HCT116 (cell line): Measurements from ENCODE around the gene ABHD12. TPM values are rescaled to one million over a fixed set of nuclear protein-coding genes. Genes with fewer than 3 reads are reported as not detected.

Experiments
- ATAC-seq: fragments of 200-7000 bp; cut with Tn5 transposase; 2 replicates; pipeline ENCODE4 v1.9.1; 2020; ENCODE audit warnings: mild to moderate bottlenecking, moderate library complexity
- BruUV-seq: library from RNA; stranded (reverse); fragments of 400-500 nt; replicated peaks from 2 replicates; lab custom pipeline; 2021; lab: Mats Ljungman, UMichigan
- CTCF ChIA-PET: fragments of 300-600 bp; sonication (Branson Sonifier 250); formaldehyde crosslinking; loops from one replicate; lab custom pipeline; 2021; ENCODE audit warnings: antibody characterized with exemption; lab: Charles Lee
- POLR2A ChIA-PET: fragments of 300-600, 350-600 bp; sonication (Branson Sonifier 250); formaldehyde crosslinking; loops from one replicate; lab custom pipeline; 2021; ENCODE audit warnings: antibody characterized with exemption; lab: Charles Lee
- RAD21 ChIA-PET, 2 experiments: fragments of 300-600 bp; sonication (Branson Sonifier 250); formaldehyde crosslinking; loops; one replicate each; lab custom pipeline; 2023; ENCODE audit warnings: low total read pairs in 2 of 2; ENCODE audit not compliant: uncharacterized antibody in 2 of 2, unreplicated experiment in 2 of 2, low non-redundant PET in 1 of 2; lab: Charles Lee
- DNase-seq: peaks from one replicate; pipeline ENCODE4 v3.0.0-alpha.2; 2010; ENCODE audit warnings: low read depth, low spot score
- H2AFZ ChIP-seq: fragments of 200-600 bp; shearing (Covaris generic), sonication (generic); 2 replicates; pipeline ENCODE4 v1.6.1; 2017; ENCODE audit warnings: low read depth, mixed run types, mixed read lengths, antibody characterized with exemption, low read length; ENCODE audit not compliant: poor library complexity, severe bottlenecking
- H3K27ac ChIP-seq: 2 replicates; pipeline ENCODE4 v1.5.1; 2012; ENCODE audit warnings: low read depth, low read length
- H3K27me3 ChIP-seq: fragments of 200-600 bp; sonication (generic); 2 replicates; pipeline ENCODE4 v1.6.1; 2016; ENCODE audit warnings: mixed run types, low read length, mixed read lengths; ENCODE audit not compliant: insufficient read depth
- H3K36me3 ChIP-seq, 2 experiments: fragments of 200-500 bp in 1 of 2; fragments of 200-600 bp in 1 of 2; sonication (Bioruptor generic) in 1 of 2; sonication (generic) in 1 of 2; 2 replicates each; pipeline versions ENCODE4 v1.5.1 to v1.6.1; 2014 to 2016; ENCODE audit warnings: low read length in 2 of 2, inconsistent platforms in 1 of 2, mixed read lengths in 1 of 2, mixed run types in 1 of 2; ENCODE audit not compliant: insufficient read depth in 2 of 2, control insufficient read depth in 1 of 2
- H3K4me1 ChIP-seq, 2 experiments: fragments of 200-600 bp in 1 of 2; sonication (generic) in 1 of 2; 2 replicates each; pipeline versions ENCODE4 v1.5.1 to v1.6.1; 2012 to 2017; ENCODE audit warnings: low read length in 2 of 2, inconsistent platforms in 1 of 2, mild to moderate bottlenecking in 1 of 2, mixed read lengths in 1 of 2, mixed run types in 1 of 2, moderate library complexity in 1 of 2; ENCODE audit not compliant: insufficient read depth in 2 of 2, control insufficient read depth in 1 of 2
- H3K4me2 ChIP-seq: fragments of 200-600 bp; sonication (generic); 2 replicates; pipeline ENCODE4 v1.6.1; 2017; ENCODE audit warnings: mixed run types, low read length, mixed read lengths
- H3K4me3 ChIP-seq, 2 experiments: fragments of 200-600 bp in 1 of 2; sonication (generic) in 1 of 2; replicated peaks in 1 of 2; 2 replicates each; pipeline ENCODE4 v1.5.1; 2011 to 2016; ENCODE audit warnings: low read length in 2 of 2, control low read depth in 1 of 2, low read depth in 1 of 2, mild to moderate bottlenecking in 1 of 2, mixed read lengths in 1 of 2, mixed run types in 1 of 2
- H3K79me2 ChIP-seq: fragments of 200-600 bp; sonication (generic); 2 replicates; pipeline ENCODE4 v1.6.1; 2017; ENCODE audit warnings: mild to moderate bottlenecking, mixed run types, low read length, moderate library complexity, mixed read lengths; ENCODE audit not compliant: insufficient read depth
- H3K9ac ChIP-seq: fragments of 200-600 bp; sonication (generic); 2 replicates; pipeline ENCODE4 v1.6.1; 2016; ENCODE audit warnings: low read length, mixed read lengths
- H3K9me2 ChIP-seq: fragments of 200-600 bp; sonication (generic), shearing (Covaris generic); 2 replicates; pipeline ENCODE4 v1.6.1; 2017; ENCODE audit warnings: mixed run types, mild to moderate bottlenecking, moderate library complexity; ENCODE audit not compliant: insufficient read depth
- H3K9me3 ChIP-seq, 2 experiments: fragments of 200-500 bp in 1 of 2; fragments of 200-600 bp in 1 of 2; sonication (Bioruptor generic) in 1 of 2; sonication (generic) in 1 of 2; 2 replicates each; pipeline ENCODE4 v1.6.1; 2014 to 2017; ENCODE audit warnings: low read length in 2 of 2, mixed read lengths in 2 of 2, inconsistent platforms in 1 of 2, low read depth in 1 of 2, mild to moderate bottlenecking in 1 of 2, mixed run types in 1 of 2, moderate library complexity in 1 of 2; ENCODE audit not compliant: control insufficient read depth in 1 of 2, insufficient read depth in 1 of 2
- H4K20me1 ChIP-seq: fragments of 200-600 bp; sonication (generic), shearing (Covaris generic); 2 replicates; pipeline ENCODE4 v1.6.1; 2017; ENCODE audit warnings: mixed run types, mild to moderate bottlenecking, moderate library complexity; ENCODE audit not compliant: insufficient read depth
- ATF3 ChIP-seq: IDR thresholded peaks from 2 replicates; pipeline ENCODE4 v1.6.1; 2012
- CBX3 ChIP-seq: IDR thresholded peaks from 2 replicates; pipeline ENCODE4 v1.6.1; 2012; ENCODE audit warnings: low read depth
- EGR1 ChIP-seq: IDR thresholded peaks from 2 replicates; pipeline ENCODE4 v1.6.1; 2012; ENCODE audit warnings: low read depth
- ELF1 ChIP-seq: IDR thresholded peaks from 2 replicates; pipeline ENCODE4 v1.6.1; 2012; ENCODE audit warnings: low read depth, borderline replicate concordance
- EZH2 ChIP-seq: fragments of 200-600 bp; sonication (generic); IDR thresholded peaks from 2 replicates; pipeline ENCODE4 v1.6.1; 2017; ENCODE audit warnings: antibody characterized with exemption, mixed run types
- EZH2phosphoT487 ChIP-seq: fragments of 200-600 bp; IDR thresholded peaks from 2 replicates; pipeline ENCODE4 v1.6.1; 2018; ENCODE audit warnings: antibody characterized with exemption, borderline replicate concordance
- FOSL1 ChIP-seq: IDR thresholded peaks from 2 replicates; pipeline ENCODE4 v1.6.1; 2012; ENCODE audit warnings: low read depth
- MAX ChIP-seq: IDR thresholded peaks from 2 replicates; pipeline ENCODE4 v1.6.1; 2012
- POLR2A ChIP-seq: IDR thresholded peaks from 2 replicates; pipeline ENCODE4 v1.7.0; 2011; ENCODE audit warnings: borderline replicate concordance; ENCODE audit not compliant: insufficient read depth, insufficient read length; ENCODE audit errors: extremely low read depth
- POLR2AphosphoS5 ChIP-seq: IDR thresholded peaks from 2 replicates; pipeline ENCODE4 v1.6.1; 2011; ENCODE audit warnings: mild to moderate bottlenecking, low read depth, low read length, moderate library complexity
- REST ChIP-seq: IDR thresholded peaks from 2 replicates; pipeline ENCODE4 v1.6.1; 2012; ENCODE audit warnings: low read depth
- SIN3A ChIP-seq: IDR thresholded peaks from 2 replicates; pipeline ENCODE4 v1.6.1; 2012; ENCODE audit warnings: low read depth
- SP1 ChIP-seq: IDR thresholded peaks from 2 replicates; pipeline ENCODE4 v1.6.1; 2012; ENCODE audit warnings: low read depth
- SRF ChIP-seq: IDR thresholded peaks from 2 replicates; pipeline ENCODE4 v1.6.1; 2012; ENCODE audit warnings: low read depth
- TCF7L2 ChIP-seq: IDR thresholded peaks from 2 replicates; pipeline ENCODE4 v1.7.0; 2011; ENCODE audit warnings: borderline replicate concordance, inconsistent platforms; ENCODE audit not compliant: insufficient read depth, insufficient read length; ENCODE audit errors: extremely low read depth
- ZBTB33 ChIP-seq: IDR thresholded peaks from 2 replicates; pipeline ENCODE4 v1.6.1; 2011; ENCODE audit warnings: mild to moderate bottlenecking, low read length, moderate library complexity; ENCODE audit not compliant: insufficient replicate concordance; ENCODE audit errors: extremely low read depth
- ZNF274 ChIP-seq: fragments of 200-500 bp; sonication (Bioruptor generic); IDR thresholded peaks from 2 replicates; pipeline ENCODE4 v1.6.1; 2014; ENCODE audit warnings: mild to moderate bottlenecking, low read depth, low read length, inconsistent platforms
- intact Hi-C: fragments of 100-400 bp; cut with micrococcal nuclease; formaldehyde crosslinking; loops from 2 replicates; pipeline ENCODE4 v1.10.0; 2022
- total RNA-seq: library from RNA; stranded (reverse); gene quantifications from one replicate; pipeline ENCODE4 v1.2.1, GENCODE V29; 2021; ENCODE audit not compliant: unreplicated experiment
- TF ChIP-seq, protein P1 (sequence below), 3 experiments: fragments of 200-600 bp in 1 of 3; sonication (generic) in 1 of 3; IDR thresholded peaks in 2 of 3; conservative IDR thresholded peaks in 1 of 3; 2 replicates each; pipeline ENCODE4 v1.5.1; 2012 to 2017; ENCODE audit warnings: low read depth in 2 of 3, low read length in 2 of 3, antibody characterized with exemption in 1 of 3, borderline replicate concordance in 1 of 3, control low read depth in 1 of 3, mild to moderate bottlenecking in 1 of 3, mixed read lengths in 1 of 3, mixed run types in 1 of 3, moderate library complexity in 1 of 3; ENCODE audit not compliant: insufficient read depth in 1 of 3

Gene ABHD12
- total RNA-seq, 1 experiment from 2014 or later = 31.7 TPM

GRCh38 chr20:25340380-25340779, 50.3 kb downstream of the ABHD12 start:
- Histone ChIP-seq H3K9ac (no peak overlapping the region), H3K4me3 (no peak overlapping the region), H3K9me3 (no peaks in the 10 kb centered on the region), H3K27me3 (no peaks in the 10 kb centered on the region), H3K79me2 (peaks cover 18% of the 10 kb centered on the region), H3K36me3 (no peaks in the 10 kb centered on the region), H3K4me1 (no peaks in the 10 kb centered on the region), H3K9me2 (no peaks in the 10 kb centered on the region), H3K27ac (no peak overlapping the region), H3K4me2 (no peak overlapping the region), H2AFZ (no peak overlapping the region), H4K20me1 (no peaks in the 10 kb centered on the region)
- ATAC-seq (no peak), DNase-seq (no peak)
- BruUV-seq = no TSS peak
- TF ChIP-seq POLR2AphosphoS5 (no peak), FOSL1 (no peak), REST (no peak), SIN3A (no peak), ELF1 (no peak), SP1 (no peak), MAX (no peak), CBX3 (no peak), ATF3 (no peak), EGR1 (no peak), EZH2 (no peak), EZH2phosphoT487 (no peak), SRF (no peak), ZBTB33 (no peak), ZNF274 (no peak), POLR2A (no peak), TCF7L2 (no peak)
- TF ChIP-seq, protein P1, sequence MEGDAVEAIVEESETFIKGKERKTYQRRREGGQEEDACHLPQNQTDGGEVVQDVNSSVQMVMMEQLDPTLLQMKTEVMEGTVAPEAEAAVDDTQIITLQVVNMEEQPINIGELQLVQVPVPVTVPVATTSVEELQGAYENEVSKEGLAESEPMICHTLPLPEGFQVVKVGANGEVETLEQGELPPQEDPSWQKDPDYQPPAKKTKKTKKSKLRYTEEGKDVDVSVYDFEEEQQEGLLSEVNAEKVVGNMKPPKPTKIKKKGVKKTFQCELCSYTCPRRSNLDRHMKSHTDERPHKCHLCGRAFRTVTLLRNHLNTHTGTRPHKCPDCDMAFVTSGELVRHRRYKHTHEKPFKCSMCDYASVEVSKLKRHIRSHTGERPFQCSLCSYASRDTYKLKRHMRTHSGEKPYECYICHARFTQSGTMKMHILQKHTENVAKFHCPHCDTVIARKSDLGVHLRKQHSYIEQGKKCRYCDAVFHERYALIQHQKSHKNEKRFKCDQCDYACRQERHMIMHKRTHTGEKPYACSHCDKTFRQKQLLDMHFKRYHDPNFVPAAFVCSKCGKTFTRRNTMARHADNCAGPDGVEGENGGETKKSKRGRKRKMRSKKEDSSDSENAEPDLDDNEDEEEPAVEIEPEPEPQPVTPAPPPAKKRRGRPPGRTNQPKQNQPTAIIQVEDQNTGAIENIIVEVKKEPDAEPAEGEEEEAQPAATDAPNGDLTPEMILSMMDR (IDR thresholded peaks at IDR 0.05 in 2 of 3, conservative IDR thresholded peaks at IDR 0.05 in 1 of 3; ENCODE audit: borderline replicate concordance in 1 of 3, insufficient read depth in 1 of 3, low read depth in 2 of 3, low read length in 2 of 3) = no peak
- ChIA-PET POLR2A (no interaction called here), RAD21 (no interaction called here), CTCF (no interaction called here)
- intact Hi-C loops = no loop called here
